SJCRH30 (cell line): ENCODE data around the gene KIF18B. TPM values are rescaled to one million over a fixed set of nuclear protein-coding genes. Genes with fewer than 3 reads are reported as not detected.

Experiments used
- DNase-seq, 2 experiments: peaks; one replicate each; pipeline ENCODE4 v3.0.0-alpha.2; 2015 to 2020
- H3K27ac ChIP-seq: fragments of 250-450 bp; sonication (Bioruptor Pico); 2 replicates; pipeline ENCODE4 v1.5.1; 2020; ENCODE audit warnings: mild to moderate bottlenecking, moderate library complexity
- H3K27me3 ChIP-seq: fragments of 250-450 bp; sonication (Bioruptor Pico); 2 replicates; pipeline ENCODE4 v1.5.1; 2020; ENCODE audit warnings: mild to moderate bottlenecking, moderate library complexity
- H3K36me3 ChIP-seq: fragments of 250-450 bp; sonication (Bioruptor Pico); 2 replicates; pipeline ENCODE4 v1.5.1; 2020; ENCODE audit warnings: mild to moderate bottlenecking, moderate library complexity
- H3K4me1 ChIP-seq: fragments of 250-450 bp; sonication (Bioruptor Pico); 2 replicates; pipeline ENCODE4 v1.5.1; 2020; ENCODE audit warnings: mild to moderate bottlenecking, moderate library complexity
- H3K4me3 ChIP-seq: fragments of 250-450 bp; sonication (Bioruptor Pico); 2 replicates; pipeline ENCODE4 v1.5.1; 2020; ENCODE audit warnings: mild to moderate bottlenecking, moderate library complexity
- H3K9me3 ChIP-seq: fragments of 250-450 bp; sonication (Bioruptor Pico); replicated peaks from 2 replicates; pipeline ENCODE4 v1.5.1; 2020; ENCODE audit warnings: mild to moderate bottlenecking, moderate library complexity
- total RNA-seq: library from RNA; depleted of rRNA; stranded (reverse); fragments of >200 nt; shearing (Covaris generic); gene quantifications from 2 replicates; pipeline ENCODE4 v1.2.3, GENCODE V29; 2014

Gene KIF18B
- total RNA-seq, 1 experiment from 2014 or later, result 36.3 TPM

DNA sequence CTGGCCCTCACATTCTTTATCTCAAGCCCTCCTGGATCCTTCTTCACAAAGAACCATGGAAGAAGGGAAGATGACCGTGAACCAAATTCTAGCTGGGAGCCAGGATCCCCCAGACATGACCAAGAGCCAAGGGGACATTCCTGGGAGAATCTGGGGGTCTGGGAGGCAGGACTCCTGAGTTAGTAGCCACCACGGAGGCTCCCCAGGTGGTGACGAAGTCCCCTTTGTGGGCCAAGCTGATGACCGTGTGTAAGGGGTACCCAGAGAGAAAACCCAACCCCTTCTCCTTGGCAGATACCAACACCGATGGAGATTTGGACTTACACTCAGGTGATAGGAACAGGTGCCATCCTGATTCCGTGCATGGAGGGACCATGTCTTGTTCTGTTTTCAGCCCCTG lies 25.4 kb downstream of the KIF18B start:
- no peak for DNase-seq
- H3K27me3 ChIP-seq, result no peaks in the 10 kb centered on the region

DNA sequence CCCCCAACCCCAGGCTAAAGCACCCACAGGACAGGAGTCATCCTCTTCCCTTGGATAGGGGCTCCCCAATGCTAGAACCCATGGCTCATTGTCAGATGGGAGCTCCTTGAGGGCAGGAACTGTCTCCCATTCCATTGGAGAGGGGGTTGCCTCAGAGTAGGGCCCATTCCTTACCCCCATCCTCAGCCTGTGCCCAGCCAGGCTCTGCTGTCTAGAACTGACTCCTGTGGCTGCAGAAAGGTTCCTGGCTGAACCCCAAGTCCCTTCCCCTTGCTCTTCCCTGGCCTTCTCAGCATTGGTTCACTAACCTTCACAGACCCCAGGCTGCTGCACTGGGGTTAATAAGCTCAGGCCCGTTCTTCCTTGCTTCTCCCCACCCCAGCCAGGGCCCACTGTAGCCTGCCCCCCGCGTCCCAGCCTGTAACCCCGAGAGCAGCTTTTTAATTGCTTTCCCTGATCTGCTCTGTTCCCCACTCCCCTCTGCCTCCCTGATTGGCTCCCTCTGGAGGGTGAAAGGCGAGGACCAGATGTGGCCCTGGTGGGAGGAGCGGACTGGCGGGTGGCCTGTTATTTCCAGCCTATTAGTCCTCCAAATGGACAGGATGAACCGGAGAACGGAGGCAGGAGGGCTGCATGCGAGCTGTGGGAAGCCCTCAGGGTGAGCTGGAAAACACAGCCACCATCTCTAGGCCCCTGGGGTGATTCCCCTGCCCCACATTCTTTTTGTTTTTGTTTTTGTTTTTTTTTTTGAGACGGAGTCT lies 26.3 kb downstream of the KIF18B start:
- H3K36me3 ChIP-seq, result peaks cover 6% of the 10 kb centered on the region; the same call in 1 of the 2 replicates
- DNase-seq, result peak; percentile 66 to 76
- H3K9me3 ChIP-seq, result no peaks in the 10 kb centered on the region
- H3K27ac ChIP-seq, result no peak overlapping the region
- H3K4me3 ChIP-seq, result no peak overlapping the region
- no peaks in the 10 kb centered on the region for H3K27me3 ChIP-seq
- peaks cover 9% of the 10 kb centered on the region; the same call in 1 of the 2 replicates for H3K4me1 ChIP-seq

More for the DNA sequence above, 25.4 kb downstream of the KIF18B start:
- H3K36me3 ChIP-seq, result peaks cover 11% of the 10 kb centered on the region
- no peaks in the 10 kb centered on the region for H3K9me3 ChIP-seq
- no peak overlapping the region for H3K27ac ChIP-seq
- H3K4me1 ChIP-seq, result peaks cover 9% of the 10 kb centered on the region; the same call in 1 of the 2 replicates
- H3K4me3 ChIP-seq, result no peak overlapping the region

DNA sequence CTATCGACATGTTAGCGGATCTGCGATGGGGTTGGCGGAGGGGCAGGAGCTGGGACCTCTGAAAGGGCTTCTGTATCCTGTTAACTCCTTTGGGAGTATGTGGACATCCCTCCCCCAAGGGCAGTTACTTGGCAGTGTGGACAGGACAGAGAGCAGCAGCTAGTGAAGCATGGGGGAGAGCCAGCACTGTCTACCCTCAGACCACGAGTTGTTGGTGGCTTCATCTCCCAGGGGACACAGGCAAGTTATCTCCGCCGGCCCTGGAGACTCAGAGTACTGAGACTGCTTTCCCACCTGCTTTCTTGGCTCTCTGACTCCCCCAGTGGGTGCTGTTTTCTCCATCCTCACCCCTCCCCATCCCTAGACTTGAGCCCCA lies 27.0 kb downstream of the KIF18B start:
- peak in 1 of 2 experiments; percentile 37 for DNase-seq
- H3K36me3 ChIP-seq, result peaks cover 2% of the 10 kb centered on the region; the same call in 1 of the 2 replicates

DNA sequence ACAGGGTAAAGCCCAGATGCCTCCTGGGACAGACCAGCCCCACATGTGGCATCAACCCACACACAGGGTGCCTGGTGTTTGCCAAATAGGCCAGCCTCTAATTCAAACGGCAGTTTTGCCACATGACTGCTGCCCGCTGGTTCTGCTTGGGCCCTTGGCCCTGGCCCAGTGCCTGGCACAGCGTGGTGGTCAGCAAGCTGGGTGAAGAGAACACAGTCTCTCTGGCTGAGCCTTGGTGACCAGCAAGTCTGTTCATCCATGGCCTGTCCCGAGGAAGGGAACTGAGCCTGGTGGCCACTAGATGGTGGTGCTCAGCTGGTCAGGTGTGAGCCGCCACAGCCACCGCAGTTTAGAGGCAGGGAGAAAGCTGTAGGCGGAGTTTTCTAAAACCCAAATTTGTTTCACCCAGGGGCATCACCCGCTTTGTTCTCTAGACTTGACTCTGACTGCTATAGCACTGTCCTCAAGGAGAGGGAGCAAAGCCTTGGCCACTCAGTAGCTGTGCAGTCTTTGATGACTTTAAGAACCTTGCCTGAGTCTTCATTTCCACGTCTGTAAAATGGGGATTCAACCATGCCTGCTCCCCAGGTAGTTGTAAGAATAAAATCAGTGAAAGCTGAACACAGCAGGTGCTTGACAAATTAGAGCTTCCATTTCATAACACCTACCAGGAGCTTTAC lies 27.5 kb downstream of the KIF18B start:
- H3K27ac ChIP-seq, result no peak overlapping the region
- H3K4me1 ChIP-seq, result peaks cover 9% of the 10 kb centered on the region; the same call in 1 of the 2 replicates
- DNase-seq, result peak; percentile 84 to 90
- H3K36me3 ChIP-seq, result no peaks in the 10 kb centered on the region
- H3K9me3 ChIP-seq, result no peaks in the 10 kb centered on the region
- no peaks in the 10 kb centered on the region for H3K27me3 ChIP-seq
- no peak overlapping the region for H3K4me3 ChIP-seq

More for the DNA sequence above, 27.0 kb downstream of the KIF18B start:
- H3K4me3 ChIP-seq, result no peak overlapping the region
- peaks cover 9% of the 10 kb centered on the region; the same call in 1 of the 2 replicates for H3K4me1 ChIP-seq
- H3K27ac ChIP-seq, result no peak overlapping the region
- H3K9me3 ChIP-seq, result no peaks in the 10 kb centered on the region
- H3K27me3 ChIP-seq, result no peaks in the 10 kb centered on the region

DNA sequence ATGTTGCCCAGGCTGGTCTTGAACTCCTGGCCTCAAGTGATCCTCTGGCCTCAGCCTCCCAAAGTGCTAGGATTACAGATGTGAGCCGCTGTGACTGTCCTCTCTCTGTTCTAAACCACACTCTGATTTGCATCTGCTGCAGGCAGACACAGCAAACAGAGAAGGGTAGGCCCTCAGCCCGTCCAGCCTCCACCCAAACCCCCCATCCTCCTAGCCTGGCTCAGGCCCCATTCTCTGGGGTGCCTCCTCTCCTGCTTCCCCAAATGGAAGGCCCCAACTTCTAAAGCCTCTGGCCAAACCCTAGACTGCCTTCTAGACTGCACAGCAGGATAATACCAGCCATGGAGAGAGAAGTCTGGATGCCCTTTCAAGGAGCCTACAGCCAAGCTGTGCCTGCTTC lies 28.2 kb downstream of the KIF18B start:
- Histone ChIP-seq H3K27ac (no peak overlapping the region), H3K9me3 (no peaks in the 10 kb centered on the region), H3K4me3 (no peak overlapping the region), H3K36me3 (no peaks in the 10 kb centered on the region), H3K4me1 (peaks cover 9% of the 10 kb centered on the region; the same call in 1 of the 2 replicates), H3K27me3 (no peaks in the 10 kb centered on the region)
- DNase-seq, result no peak

DNA sequence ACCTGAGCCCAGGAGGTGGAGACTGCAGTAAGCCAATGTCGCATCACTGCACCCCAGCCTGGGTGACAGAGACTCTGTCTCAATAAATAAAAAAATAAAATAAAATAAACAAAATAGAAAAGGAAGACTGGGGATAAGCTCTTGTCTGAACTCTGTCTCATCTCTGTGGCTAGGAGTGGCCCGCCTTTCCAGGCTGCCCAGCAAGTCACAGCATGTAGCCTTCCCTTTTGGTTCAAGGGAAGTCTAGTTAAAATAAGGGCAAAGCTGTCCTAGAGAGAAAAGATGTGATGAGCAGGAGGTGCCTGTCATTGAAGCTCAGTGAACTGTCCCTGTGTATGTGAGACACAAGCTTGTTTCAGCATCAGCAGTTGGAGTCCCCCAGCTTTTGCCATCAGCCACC lies 29.6 kb downstream of the KIF18B start:
- Histone ChIP-seq H3K9me3 (no peaks in the 10 kb centered on the region), H3K27ac (no peak overlapping the region), H3K36me3 (no peaks in the 10 kb centered on the region), H3K4me1 (peaks cover 5% of the 10 kb centered on the region; the same call in 1 of the 2 replicates), H3K4me3 (no peak overlapping the region), H3K27me3 (no peaks in the 10 kb centered on the region)
- no peak for DNase-seq

DNA sequence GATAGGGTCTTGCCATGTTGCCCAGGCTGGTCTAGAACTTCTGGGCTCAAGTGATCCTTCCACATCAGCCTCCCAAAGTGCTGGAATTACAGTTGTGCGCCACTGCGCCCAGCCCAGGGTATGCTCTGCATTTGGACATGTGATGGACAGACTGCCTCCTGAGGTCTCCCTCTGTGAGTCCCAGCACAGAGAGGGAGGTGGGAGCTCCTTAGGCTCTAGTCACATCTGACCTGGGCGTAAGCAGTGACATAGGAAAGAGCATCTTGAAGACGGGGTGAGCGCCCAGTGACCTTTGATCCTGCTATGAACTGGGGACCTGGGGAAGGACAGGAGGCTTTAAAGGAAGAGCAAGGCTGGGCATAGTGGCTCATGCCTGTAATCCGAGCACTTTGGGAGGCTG lies 30.1 kb downstream of the KIF18B start:
- DNase-seq, result no peak
- no peaks in the 10 kb centered on the region for H3K27me3 ChIP-seq
- H3K4me1 ChIP-seq, result peaks cover 2% of the 10 kb centered on the region; the same call in 1 of the 2 replicates
- H3K36me3 ChIP-seq, result no peaks in the 10 kb centered on the region
- H3K9me3 ChIP-seq, result no peaks in the 10 kb centered on the region
- H3K4me3 ChIP-seq, result no peak overlapping the region
- no peak overlapping the region for H3K27ac ChIP-seq

DNA sequence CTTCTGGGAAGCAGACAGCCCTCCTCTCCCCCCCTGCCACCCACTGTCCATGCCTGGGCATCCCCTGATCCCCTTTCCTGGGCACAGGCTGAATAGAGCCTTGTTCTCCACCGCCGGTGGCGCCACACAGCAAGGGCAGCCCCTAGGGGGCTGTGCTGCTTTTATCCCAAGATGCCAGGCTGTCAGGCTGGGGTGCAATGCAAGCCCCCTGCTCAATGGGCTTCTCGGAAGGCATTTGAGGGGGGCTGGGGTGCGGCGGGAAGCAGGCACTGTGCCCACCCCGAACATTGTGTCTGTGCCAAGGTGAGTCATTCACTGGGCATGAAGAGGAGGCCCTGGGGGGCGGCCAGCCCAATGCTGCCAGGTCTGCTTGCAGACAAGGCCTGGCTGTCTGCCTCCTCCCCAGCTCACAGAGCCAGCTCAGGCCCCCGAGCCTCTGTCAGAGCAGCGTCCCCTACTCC lies 30.8 kb downstream of the KIF18B start:
- no peak for DNase-seq
- H3K4me1 ChIP-seq, result 0 out of 2 replicates have a peak, but pooled peaks cover 2% of the 10 kb centered on the region
- no peaks in the 10 kb centered on the region for H3K27me3 ChIP-seq
- no peak overlapping the region for H3K27ac ChIP-seq
- no peaks in the 10 kb centered on the region for H3K36me3 ChIP-seq
- no peaks in the 10 kb centered on the region for H3K9me3 ChIP-seq
- no peak overlapping the region for H3K4me3 ChIP-seq

DNA sequence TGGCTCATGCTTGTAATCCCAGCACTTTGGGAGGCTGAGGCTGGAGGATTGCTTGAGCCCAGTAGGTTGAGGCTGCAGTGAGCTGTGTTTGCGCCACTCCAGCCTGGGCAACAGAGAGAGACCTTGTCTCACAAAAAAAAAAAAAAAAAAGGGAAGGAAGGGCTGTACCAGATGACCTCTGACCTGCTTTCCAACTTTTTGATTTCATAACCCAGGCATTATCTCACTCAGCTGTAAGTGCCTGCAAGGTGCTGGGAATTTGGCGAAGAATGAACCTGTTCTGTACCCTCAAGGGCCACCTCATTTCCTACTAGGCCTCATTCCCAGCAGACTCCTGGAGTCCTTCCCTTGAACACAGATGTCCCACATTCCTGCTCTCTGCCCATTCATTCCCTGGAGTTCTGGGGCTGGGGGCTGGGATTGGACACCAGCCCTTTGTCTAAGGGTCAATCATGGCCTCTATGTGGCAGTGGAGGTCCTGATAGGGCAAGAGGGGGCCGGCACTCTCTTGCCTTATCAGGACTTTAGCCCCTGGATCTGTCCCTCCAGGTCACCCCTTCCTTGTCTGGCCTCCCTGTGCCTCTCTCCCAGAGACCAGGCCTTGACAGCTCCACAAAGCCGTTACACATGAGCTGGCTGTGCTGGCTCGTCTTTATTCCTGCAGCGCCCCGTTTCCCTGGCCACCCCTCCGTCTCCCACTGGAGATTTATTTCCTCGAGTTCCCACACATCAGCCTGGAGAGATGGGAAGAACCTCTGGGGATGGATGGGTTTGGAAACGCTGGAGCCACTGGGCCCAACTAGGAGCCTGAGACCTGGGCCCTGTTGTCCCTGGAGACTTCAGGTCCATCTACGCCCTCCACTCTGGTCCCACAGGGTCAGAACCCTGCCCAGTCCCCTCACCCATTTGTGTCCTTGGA lies 31.5 kb downstream of the KIF18B start:
- DNase-seq, result no peak
- 0 out of 2 replicates have a peak, but pooled peaks cover 2% of the 10 kb centered on the region for H3K4me1 ChIP-seq
- no peak overlapping the region for H3K27ac ChIP-seq
- H3K9me3 ChIP-seq, result no peaks in the 10 kb centered on the region
- H3K4me3 ChIP-seq, result no peak overlapping the region
- no peaks in the 10 kb centered on the region for H3K27me3 ChIP-seq
- no peaks in the 10 kb centered on the region for H3K36me3 ChIP-seq

DNA sequence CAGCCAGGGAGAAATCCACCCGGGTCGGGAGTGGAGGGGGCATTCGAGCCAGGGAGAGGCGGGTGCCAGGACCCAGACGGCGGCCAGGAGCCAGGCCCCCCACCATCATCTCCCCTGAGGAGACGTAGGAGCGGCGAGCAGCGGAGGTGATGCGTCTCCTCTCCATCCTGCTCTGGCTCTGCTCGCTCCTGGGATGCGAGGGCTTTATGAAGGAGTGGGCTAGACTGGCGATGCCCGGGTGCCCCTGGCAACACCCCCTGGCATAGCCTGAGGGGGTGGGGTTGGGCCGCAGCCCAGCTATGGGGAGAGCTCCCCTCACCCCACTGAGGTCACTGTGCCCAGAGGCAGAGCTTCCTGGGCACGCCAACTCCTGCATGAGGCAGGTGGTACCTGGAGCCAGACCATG lies 32.2 kb downstream of the KIF18B start, which contains the start of gene GFAP:
Gene GFAP, minus strand, starts transcription at position 180 of the 406 bp plus-strand sequence. Its CDS starts 14 bp downstream, at position 166.
- Histone ChIP-seq H3K36me3 (no peaks in the 10 kb centered on the region), H3K9me3 (no peaks in the 10 kb centered on the region), H3K27me3 (no peaks in the 10 kb centered on the region), H3K4me3 (no peak within 1 kb of the TSS), H3K27ac (no peak within 1 kb of the TSS), H3K4me1 (peaks cover 8% of the 10 kb centered on the region)
- DNase-seq, result no peak

DNA sequence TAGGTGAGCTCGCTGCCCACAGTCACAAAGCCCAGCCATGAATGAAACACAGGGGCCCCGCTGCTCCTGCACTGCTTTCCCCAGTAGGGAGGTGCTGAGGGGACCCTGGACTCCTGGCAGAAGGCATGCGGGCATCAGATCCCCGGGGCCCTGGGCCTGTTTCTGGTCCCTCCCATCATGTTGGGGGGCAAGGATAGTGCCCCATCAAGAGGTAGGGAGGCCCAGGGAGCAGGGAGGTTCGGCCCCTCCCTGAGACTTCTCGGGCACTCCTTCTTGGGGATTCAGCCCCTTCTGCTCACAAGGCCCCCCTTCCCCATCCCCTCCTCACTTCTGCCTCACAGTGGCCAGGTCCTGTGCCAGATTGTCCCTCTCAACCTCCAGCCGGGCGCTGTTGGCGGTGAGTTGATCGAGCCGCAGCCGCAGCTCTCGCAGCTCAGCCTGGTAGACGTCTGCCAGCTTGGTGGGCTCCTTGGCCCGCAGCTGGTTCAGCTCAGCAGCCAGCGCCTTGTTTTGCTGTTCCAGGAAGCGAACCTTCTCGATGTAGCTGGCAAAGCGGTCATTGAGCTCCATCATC lies 32.8 kb downstream of the KIF18B start:
- H3K4me1 ChIP-seq, result peaks cover 12% of the 10 kb centered on the region
- H3K27ac ChIP-seq, result no peak overlapping the region
- H3K36me3 ChIP-seq, result no peaks in the 10 kb centered on the region
- H3K9me3 ChIP-seq, result no peaks in the 10 kb centered on the region
- no peak overlapping the region for H3K4me3 ChIP-seq
- no peaks in the 10 kb centered on the region for H3K27me3 ChIP-seq
- no peak for DNase-seq

DNA sequence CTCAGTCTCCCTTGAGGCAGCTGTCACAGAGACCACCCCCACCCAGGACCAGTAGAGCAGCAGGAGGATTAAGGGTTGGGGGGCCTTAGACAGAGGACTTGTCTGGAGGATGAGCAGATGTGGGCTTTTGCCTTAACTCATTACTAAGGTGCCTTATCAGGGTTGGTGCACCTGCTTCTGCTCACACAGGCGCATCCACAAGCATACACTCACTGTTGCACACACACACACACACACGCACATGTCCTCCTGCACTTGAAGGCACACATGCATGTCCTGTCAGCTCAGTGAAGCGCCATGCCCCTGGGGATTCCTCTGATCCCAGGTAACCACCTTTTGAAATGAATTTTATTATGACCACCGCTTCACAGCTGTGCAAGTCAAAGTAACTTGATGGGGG lies 33.4 kb downstream of the KIF18B start:
- Histone ChIP-seq H3K27me3 (no peaks in the 10 kb centered on the region), H3K9me3 (no peaks in the 10 kb centered on the region), H3K4me1 (peaks cover 16% of the 10 kb centered on the region), H3K36me3 (no peaks in the 10 kb centered on the region), H3K27ac (no peak overlapping the region), H3K4me3 (no peak overlapping the region)
- DNase-seq, result no peak

DNA sequence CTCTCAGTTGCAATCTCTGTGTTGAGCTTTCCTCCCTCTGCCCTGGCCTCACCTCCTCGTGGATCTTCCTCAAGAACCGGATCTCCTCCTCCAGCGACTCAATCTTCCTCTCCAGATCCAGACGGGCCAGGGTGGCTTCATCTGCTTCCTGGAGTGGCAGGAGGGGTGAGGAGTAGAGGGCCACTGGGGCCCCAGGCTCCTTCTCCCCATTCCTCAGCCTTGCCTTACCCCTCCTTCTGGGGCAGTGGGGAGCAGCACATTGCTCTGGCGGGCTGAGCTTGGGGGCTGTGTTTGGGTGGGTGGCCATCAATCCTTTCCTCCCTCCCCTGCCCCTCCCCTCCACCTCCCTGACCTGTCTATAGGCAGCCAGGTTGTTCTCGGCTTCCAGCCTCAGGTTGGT lies 33.9 kb downstream of the KIF18B start:
- no peaks in the 10 kb centered on the region for H3K27me3 ChIP-seq
- H3K9me3 ChIP-seq, result no peaks in the 10 kb centered on the region
- no peaks in the 10 kb centered on the region for H3K36me3 ChIP-seq
- H3K27ac ChIP-seq, result no peak overlapping the region
- H3K4me3 ChIP-seq, result no peak overlapping the region
- peaks cover 21% of the 10 kb centered on the region for H3K4me1 ChIP-seq
- DNase-seq, result no peak
